Measurements from ENCODE around the gene COPS8.
A peak's percentile ranks its signal among the peaks of the same experiment; 100 is the strongest.

COPS8 gene

GRCh38 chr2:237064203-237065070 lies 21.3 kb upstream of the COPS8 start:
- no peak for DNase-seq (ENCODE audit: low read depth, low spot score)

GRCh38 chr2:237065071-237065377 lies 20.7 kb upstream of the COPS8 start:
- DNase-seq (ENCODE audit: low read depth, low spot score), result no peak

- no peak for DNase-seq (ENCODE audit: low read depth, low spot score)
Measured at GRCh38 chr2:237066396-237066795, 19.3 kb upstream of the COPS8 start.

- no peak for DNase-seq (ENCODE audit: low read depth, low spot score)
Measured at GRCh38 chr2:237068005-237068576, 17.6 kb upstream of the COPS8 start.

GRCh38 chr2:237072067-237072931 lies 13.4 kb upstream of the COPS8 start:
- DNase-seq (ENCODE audit: low read depth, low spot score), result no peak

- no peak for DNase-seq (ENCODE audit: low read depth, low spot score)
Measured at GRCh38 chr2:237073552-237073951, 12.1 kb upstream of the COPS8 start.

GRCh38 chr2:237074211-237074993 lies 11.3 kb upstream of the COPS8 start:
- no peak for DNase-seq (ENCODE audit: low read depth, low spot score)

- no peak for DNase-seq (ENCODE audit: low read depth, low spot score)
Measured at GRCh38 chr2:237075749-237076599, 9.7 kb upstream of the COPS8 start.

GRCh38 chr2:237081596-237081995 lies 4.1 kb upstream of the COPS8 start:
- DNase-seq (ENCODE audit: low read depth, low spot score), result no peak

GRCh38 chr2:237083026-237083425 lies 2.7 kb upstream of the COPS8 start:
- no peak for DNase-seq (ENCODE audit: low read depth, low spot score)

- no peak for DNase-seq (ENCODE audit: low read depth, low spot score)
Measured at GRCh38 chr2:237084444-237084843, 1.2 kb upstream of the COPS8 start.

- DNase-seq (ENCODE audit: low read depth, low spot score), result no peak
Measured at GRCh38 chr2:237090906-237091305, 5.2 kb downstream of the COPS8 start.

GRCh38 chr2:237091779-237092436 lies 6.2 kb downstream of the COPS8 start:
- no peak for DNase-seq (ENCODE audit: low read depth, low spot score)

GRCh38 chr2:237092506-237092905 lies 6.8 kb downstream of the COPS8 start:
- DNase-seq (ENCODE audit: low read depth, low spot score), result no peak

GRCh38 chr2:237092920-237093781 lies 7.5 kb downstream of the COPS8 start:
- peak; percentile 45 for DNase-seq (ENCODE audit: low read depth, low spot score)

GRCh38 chr2:237096201-237096600 lies 10.5 kb downstream of the COPS8 start:
- no peak for DNase-seq (ENCODE audit: low read depth, low spot score)

GRCh38 chr2:237096911-237097310 lies 11.2 kb downstream of the COPS8 start:
- no peak for DNase-seq (ENCODE audit: low read depth, low spot score)

- DNase-seq (ENCODE audit: low read depth, low spot score), result no peak
Measured at GRCh38 chr2:237097326-237097910, 11.7 kb downstream of the COPS8 start.
